ENCODE data around the gene VIPR2.

Gene VIPR2

DNA sequence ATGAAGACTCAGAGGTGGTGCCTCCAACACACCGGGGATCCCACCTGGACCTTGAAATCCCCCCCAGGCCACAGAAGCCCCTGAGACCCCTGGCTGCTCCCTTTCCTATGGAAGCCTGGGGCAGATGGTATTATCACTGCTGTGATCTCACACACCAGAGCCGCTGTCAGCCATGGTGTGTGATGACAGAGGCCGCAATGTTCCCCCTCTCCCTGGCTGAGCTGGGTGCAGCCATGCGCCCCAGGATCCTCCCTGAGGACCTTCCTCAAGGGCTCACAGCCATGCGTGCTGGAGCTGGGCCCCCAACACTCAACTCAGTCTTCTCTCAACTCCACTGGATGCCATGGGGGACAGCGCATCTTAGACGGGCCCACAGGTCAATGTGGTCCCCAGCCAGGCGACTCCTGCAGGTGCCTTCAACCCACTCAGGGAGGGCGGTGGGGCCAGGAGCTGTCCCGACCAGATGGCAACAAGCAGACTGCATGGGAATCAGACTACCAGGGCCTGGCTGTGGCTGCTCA, 44.9 kb downstream of the VIPR2 start:
- TF ChIP-seq, protein P1, sequence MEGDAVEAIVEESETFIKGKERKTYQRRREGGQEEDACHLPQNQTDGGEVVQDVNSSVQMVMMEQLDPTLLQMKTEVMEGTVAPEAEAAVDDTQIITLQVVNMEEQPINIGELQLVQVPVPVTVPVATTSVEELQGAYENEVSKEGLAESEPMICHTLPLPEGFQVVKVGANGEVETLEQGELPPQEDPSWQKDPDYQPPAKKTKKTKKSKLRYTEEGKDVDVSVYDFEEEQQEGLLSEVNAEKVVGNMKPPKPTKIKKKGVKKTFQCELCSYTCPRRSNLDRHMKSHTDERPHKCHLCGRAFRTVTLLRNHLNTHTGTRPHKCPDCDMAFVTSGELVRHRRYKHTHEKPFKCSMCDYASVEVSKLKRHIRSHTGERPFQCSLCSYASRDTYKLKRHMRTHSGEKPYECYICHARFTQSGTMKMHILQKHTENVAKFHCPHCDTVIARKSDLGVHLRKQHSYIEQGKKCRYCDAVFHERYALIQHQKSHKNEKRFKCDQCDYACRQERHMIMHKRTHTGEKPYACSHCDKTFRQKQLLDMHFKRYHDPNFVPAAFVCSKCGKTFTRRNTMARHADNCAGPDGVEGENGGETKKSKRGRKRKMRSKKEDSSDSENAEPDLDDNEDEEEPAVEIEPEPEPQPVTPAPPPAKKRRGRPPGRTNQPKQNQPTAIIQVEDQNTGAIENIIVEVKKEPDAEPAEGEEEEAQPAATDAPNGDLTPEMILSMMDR (IDR thresholded peaks at IDR 0.05; ENCODE audit: low read depth, low read length), result no peak
- DNase-seq (ENCODE audit: extremely low read depth, low read depth), result no peak

DNA sequence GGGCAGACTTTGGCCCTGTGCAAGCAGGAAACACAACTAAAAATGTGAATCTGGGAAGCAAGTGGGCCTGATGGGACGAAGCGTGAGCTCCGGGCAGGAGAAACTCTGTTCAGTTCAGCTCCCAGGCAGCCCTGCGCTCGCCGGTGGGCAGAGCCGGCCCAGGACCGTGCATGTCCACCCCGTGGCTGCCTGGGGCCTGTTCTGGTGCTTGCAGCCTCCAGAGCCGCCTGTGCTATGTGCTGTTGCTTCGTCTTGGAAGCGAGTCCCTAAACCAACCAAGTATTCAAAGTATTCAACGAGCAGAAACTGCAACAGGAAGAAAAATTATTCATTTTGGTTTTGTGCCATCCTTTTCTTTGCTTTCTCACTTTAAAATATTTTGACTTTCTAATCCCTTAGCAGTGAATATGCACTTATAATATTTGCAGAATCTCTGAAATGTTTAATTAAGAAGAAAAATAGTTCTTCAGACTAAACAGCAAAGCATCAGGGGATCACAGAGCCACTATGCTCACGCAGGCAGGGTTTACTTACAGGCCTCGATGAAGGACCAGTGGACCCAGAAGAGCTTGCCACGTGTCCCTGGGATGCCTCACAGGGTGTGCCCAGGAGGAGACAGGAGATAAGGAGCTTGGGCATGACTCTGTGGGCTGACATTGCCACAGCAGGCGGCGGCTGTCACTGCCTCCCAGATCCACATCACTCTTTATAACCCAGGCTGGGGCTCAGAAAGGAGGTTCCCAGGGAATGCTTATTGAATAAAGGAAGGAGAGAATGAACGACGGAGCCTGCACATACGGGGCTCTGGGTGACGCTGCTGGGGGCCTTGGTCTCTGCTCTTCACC, 45.6 kb downstream of the VIPR2 start:
- no peak for DNase-seq (ENCODE audit: extremely low read depth, low read depth)

DNA sequence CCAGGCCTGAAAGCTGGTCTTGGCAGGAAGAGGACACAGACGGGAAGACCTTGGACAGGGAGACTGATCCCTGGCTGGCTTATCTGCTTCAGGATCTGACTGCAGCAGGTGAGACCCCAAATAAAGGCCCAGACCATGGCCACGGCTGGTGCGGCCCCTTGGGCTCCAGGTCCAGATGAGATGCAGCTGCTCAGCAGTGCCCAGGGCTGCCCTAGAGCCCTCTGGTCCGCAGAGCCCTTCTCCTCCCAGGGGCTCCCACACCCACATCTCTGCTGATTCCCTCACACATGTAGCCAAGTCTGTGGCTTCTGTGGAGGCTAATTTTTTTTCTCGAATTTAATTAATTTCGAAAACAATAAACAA, 46.3 kb downstream of the VIPR2 start:
- TF ChIP-seq, protein P1 (IDR thresholded peaks at IDR 0.05; ENCODE audit: low read depth, low read length), result no peak
- DNase-seq (ENCODE audit: extremely low read depth, low read depth), result no peak

More for the DNA sequence above, 45.6 kb downstream of the VIPR2 start:
- TF ChIP-seq, protein P1 (IDR thresholded peaks at IDR 0.05; ENCODE audit: low read depth, low read length), result no peak

GRCh38 chr7:159097661-159098423, 46.8 kb downstream of the VIPR2 start:
- no peak for DNase-seq (ENCODE audit: extremely low read depth, low read depth)
- TF ChIP-seq, protein P1 (IDR thresholded peaks at IDR 0.05; ENCODE audit: low read depth, low read length), result no peak

DNA sequence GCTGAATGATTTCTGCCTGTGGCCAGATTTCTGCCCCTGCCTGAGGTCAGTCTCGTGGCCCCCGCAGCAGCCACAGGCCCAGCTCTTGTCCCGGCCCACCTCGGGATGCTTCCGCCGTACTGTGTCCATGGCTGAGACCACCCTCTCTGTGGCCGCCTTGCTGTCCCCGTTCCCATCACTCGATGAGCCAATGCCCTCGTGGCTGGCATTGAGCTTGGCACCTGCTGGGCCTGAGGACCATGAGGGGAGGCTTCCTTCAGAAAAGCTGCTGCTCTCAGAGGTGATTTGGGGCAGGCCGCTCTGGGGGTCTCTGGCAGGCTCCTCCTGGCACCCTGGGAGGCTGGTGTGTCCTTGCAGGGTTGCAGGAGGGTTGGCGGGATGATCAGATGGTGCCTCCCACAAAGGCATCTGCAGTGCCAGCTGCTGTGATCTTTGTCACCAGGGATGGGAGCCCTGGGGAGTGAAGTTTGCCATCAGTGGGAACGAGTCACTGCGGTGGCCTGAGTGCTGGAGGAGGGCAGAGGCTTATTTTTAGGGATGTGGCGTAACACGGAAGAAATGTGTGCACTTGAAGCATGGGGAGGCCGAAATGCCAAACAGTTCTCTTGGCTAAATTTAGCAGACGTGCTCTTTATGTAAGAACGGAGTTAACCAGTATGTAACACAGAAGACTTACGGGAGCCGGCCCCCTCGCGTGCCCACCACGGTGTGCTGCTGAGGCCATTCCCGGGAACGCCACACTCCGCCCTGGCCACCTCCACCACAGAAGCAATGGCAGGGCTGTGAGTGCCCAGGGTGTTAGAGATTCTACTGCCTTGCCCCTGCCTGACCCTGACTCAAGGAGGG, 47.7 kb downstream of the VIPR2 start:
- TF ChIP-seq, protein P1 (IDR thresholded peaks at IDR 0.05; ENCODE audit: low read depth, low read length), result no peak
- DNase-seq (ENCODE audit: extremely low read depth, low read depth), result no peak

DNA sequence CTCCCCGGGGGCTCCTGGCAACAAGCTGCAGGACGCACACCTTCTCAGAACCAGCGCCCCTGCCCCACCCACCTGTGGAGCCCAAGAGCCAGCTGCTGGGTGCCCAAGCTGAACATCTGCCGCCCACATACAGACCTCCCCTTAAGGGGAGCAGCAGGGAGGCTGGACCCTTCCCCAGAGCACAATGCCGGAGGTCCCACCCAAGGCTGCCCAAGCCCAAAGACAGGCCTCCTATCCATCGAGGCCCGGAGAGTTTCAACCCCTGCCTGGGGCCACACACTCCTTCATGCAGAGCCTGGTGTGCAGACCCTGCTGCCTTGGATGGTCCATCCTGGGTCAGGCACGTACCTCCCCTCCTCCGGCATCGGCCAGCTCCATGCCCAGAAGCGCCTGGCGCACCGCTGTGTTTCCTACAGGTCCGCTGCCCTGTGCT, 48.7 kb downstream of the VIPR2 start:
- no peak for DNase-seq (ENCODE audit: extremely low read depth, low read depth)
- TF ChIP-seq, protein P1 (IDR thresholded peaks at IDR 0.05; ENCODE audit: low read depth, low read length), result no peak

Data from AG09319 (cell line).